ENCODE data around the gene TFAP2B.

The TFAP2B gene

GRCh38 chr6:50849796-50850180 is 31.1 kb downstream of the TFAP2B start:
- no peak for DNase-seq

GRCh38 chr6:50850223-50851048 is 31.8 kb downstream of the TFAP2B start:
- DNase-seq, result no peak

- no peak for DNase-seq
Observed at GRCh38 chr6:50851049-50851845, 32.6 kb downstream of the TFAP2B start.

- no peak for DNase-seq
Observed at GRCh38 chr6:50853939-50854338, 35.3 kb downstream of the TFAP2B start.

- no peak for DNase-seq
Observed at GRCh38 chr6:50861692-50862091, 43.0 kb downstream of the TFAP2B start.

GRCh38 chr6:50862176-50862575 is 43.5 kb downstream of the TFAP2B start:
- DNase-seq, result no peak

- DNase-seq, result no peak
Observed at GRCh38 chr6:50864601-50865000, 45.9 kb downstream of the TFAP2B start.

- no peak for DNase-seq
Observed at GRCh38 chr6:50868466-50868865, 49.8 kb downstream of the TFAP2B start.

GRCh38 chr6:50873167-50873566 is 54.5 kb downstream of the TFAP2B start:
- no peak for DNase-seq

GRCh38 chr6:50884364-50884763 is 65.7 kb downstream of the TFAP2B start:
- DNase-seq, result no peak

GRCh38 chr6:50887112-50887511 is 68.4 kb downstream of the TFAP2B start:
- no peak for DNase-seq

GRCh38 chr6:50889497-50889896 is 70.8 kb downstream of the TFAP2B start:
- no peak for DNase-seq

- DNase-seq, result no peak
Observed at GRCh38 chr6:50889935-50890334, 71.3 kb downstream of the TFAP2B start.

- DNase-seq, result no peak
Observed at GRCh38 chr6:50890579-50890978, 71.9 kb downstream of the TFAP2B start.

GRCh38 chr6:50891290-50891689 is 72.6 kb downstream of the TFAP2B start:
- DNase-seq, result no peak
